Osteocyte (in vitro differentiated cells): ENCODE results near the gene BAG5. TPM values are rescaled to one million over a fixed set of nuclear protein-coding genes. Genes with fewer than 3 reads are reported as not detected.
"Not testable (repeated sequence)": the region's sequence is repeated elsewhere in the genome, so short reads cannot be mapped to it uniquely, and the experiment has no call there.

Experiments
- DNase-seq: peaks from one replicate; pipeline ENCODE4 v3.0.0; 2021; ENCODE audit warnings: mixed read lengths; ENCODE audit not compliant: unreplicated experiment; ENCODE audit errors: extremely low spot score
- H3K27ac Mint-ChIP-seq: one replicate; pipeline ENCODE4 v1.8.0; 2021; ENCODE audit warnings: mild to moderate bottlenecking, mixed read lengths; ENCODE audit not compliant: unreplicated experiment
- H3K27me3 Mint-ChIP-seq: one replicate; pipeline ENCODE4 v1.8.0; 2021; ENCODE audit warnings: mixed read lengths; ENCODE audit not compliant: unreplicated experiment
- H3K36me3 Mint-ChIP-seq: one replicate; pipeline ENCODE4 v1.8.0; 2021; ENCODE audit warnings: mixed read lengths; ENCODE audit not compliant: unreplicated experiment
- H3K4me1 Mint-ChIP-seq: one replicate; pipeline ENCODE4 v1.8.0; 2021; ENCODE audit warnings: mixed read lengths; ENCODE audit not compliant: unreplicated experiment
- H3K4me3 Mint-ChIP-seq: one replicate; pipeline ENCODE4 v1.8.0; 2021; ENCODE audit warnings: mild to moderate bottlenecking, moderate library complexity, mixed read lengths; ENCODE audit not compliant: unreplicated experiment
- H3K9me3 Mint-ChIP-seq: one replicate; pipeline ENCODE4 v1.8.0; 2021; ENCODE audit warnings: mixed read lengths; ENCODE audit not compliant: unreplicated experiment
- CTCF ChIP-seq: fragments of 200-600 bp; sonication (generic); IDR thresholded peaks from 2 replicates; pipeline ENCODE4 v1.5.0; 2021; ENCODE audit warnings: antibody characterized with exemption, mild to moderate bottlenecking, moderate library complexity
- total RNA-seq: library from RNA; stranded (reverse); gene quantifications from 2 replicates; pipeline ENCODE4 v1.2.1, GENCODE V29; 2021

BAG5 gene
- total RNA-seq, 1 donor from 2014 or later = 21.9 TPM

DNA sequence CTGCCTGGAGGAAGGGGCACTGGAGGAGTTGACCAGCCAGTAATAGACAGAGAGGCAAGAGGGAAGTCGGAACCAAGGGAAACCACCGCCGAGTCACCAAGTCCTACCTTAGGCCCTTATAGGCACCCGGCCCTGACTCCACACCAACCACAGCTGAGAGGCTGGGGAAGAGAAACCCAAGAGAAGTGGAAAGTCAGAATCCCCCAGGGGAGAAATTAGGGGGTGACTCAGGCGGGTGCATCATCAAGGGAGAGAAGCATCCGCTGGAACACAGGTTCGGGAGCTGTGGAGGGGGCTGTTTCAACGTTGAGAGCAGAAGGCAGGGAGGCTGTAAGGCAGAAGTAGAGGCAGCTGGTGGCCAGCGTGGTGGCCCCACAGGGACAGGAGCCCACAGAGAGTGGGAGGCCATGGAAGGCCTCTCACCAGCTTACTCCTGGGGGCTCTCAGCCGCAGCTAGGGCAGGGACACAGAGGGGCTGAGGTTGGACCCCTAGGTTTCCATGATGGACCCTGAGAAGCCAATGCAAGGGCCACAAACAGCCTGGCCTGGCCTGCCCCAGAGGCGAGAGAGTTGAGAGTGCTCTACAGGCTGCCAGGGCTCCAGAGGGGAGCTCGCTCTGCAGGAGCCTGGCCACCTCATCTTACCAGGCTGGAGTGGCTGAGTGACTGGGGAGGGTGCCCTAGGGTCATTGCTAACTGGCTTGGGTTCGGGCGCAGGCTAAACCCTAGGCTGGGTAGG lies 34.9 kb downstream of the BAG5 start:
- Mint-ChIP-seq H3K4me1 (peaks cover 39% of the 10 kb centered on the region), H3K4me3 (peak overlapping the region; percentile 94), H3K9me3 (no peaks in the 10 kb centered on the region), H3K36me3 (no peaks in the 10 kb centered on the region), H3K27ac (peak overlapping the region; percentile 99), H3K27me3 (peaks cover 4% of the 10 kb centered on the region)
- DNase-seq = no peak
- no peak for TF ChIP-seq CTCF

- H3K9me3 Mint-ChIP-seq = no peaks in the 10 kb centered on the region
- TF ChIP-seq CTCF = no peak
Measured at GRCh38 chr14:103526914-103527248, 35.6 kb downstream of the BAG5 start.

DNA sequence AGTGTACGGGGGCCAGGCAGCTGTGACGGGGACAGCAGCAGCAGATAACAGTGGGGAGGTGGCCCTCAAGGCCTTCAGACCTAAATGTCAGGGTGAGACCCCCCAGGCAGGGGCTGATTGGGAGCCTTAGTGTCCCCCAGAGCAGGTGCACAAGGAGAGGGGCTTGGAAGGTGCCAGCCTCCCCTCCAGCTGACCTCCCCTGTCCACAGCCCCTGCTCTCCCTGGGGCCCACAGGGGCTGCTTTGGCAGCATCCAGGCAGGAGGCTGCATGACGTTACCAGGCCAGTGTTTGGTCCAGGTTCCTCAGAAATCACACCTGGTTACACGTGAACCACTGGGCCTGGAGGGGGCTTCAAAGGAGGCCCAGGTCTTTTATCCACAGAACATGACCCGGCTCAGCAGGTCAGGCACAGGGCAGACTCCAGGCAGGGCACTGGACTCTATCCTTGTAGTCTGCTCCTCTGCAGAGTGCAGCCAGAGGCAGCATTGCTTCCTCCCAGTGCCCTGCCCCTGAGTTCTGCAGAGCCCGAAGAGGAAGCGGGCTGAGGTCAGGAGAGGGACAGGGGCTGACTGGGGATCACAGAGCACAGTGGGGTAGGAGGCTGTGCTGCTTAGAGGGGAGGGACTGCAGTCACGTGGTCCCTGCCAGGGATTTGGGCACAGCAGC lies 36.1 kb downstream of the BAG5 start:
- peaks cover 37% of the 10 kb centered on the region for H3K4me1 Mint-ChIP-seq
- DNase-seq = no peak
- no peak for TF ChIP-seq CTCF

More at GRCh38 chr14:103526914-103527248, 35.6 kb downstream of the BAG5 start:
- peaks cover 39% of the 10 kb centered on the region for H3K4me1 Mint-ChIP-seq
- H3K36me3 Mint-ChIP-seq = no peaks in the 10 kb centered on the region
- peaks cover 4% of the 10 kb centered on the region for H3K27me3 Mint-ChIP-seq
- peak overlapping the region; percentile 62 for H3K27ac Mint-ChIP-seq
- H3K4me3 Mint-ChIP-seq = no peak overlapping the region
- DNase-seq = no peak

DNA sequence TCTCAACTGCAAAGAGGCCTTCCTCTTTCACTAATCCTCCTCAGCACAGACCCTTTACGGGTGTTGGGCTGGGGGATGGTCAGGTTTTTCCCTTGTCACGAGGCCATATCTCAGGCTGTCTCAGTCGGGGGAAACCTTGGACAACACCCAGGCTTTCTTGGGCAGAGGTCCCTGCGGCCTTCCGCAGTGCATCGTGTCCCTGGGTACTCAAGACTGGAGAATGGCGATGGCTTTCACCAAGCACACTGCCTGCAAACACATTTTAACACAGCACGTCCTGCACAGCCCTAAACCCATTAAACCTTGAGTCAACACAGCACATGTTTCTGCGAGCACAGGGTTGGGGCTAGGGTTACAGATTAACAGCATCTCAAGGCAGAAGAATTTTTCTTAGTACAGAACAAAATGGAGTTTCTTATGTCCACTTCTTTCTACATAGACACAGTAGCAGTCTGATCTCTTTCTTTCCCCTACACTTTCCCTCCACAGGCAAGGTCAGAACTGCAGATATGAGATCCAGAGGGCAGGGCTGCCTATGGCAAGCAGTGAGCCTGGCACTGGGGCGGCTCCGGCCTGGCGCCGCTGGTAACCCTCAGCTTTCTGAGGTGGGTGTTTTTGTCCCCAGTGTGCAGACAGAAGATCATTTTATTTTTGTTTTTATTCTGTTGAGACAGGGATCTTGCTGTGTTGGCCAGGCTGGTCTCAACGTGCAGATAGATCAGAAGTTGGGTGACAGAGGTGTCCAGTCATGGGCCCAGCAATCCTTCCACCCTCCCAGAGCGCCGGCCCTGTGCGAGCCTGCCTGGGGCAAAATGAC lies 36.8 kb downstream of the BAG5 start:
- H3K4me3 Mint-ChIP-seq, H3K36me3 Mint-ChIP-seq, H3K27ac Mint-ChIP-seq, H3K27me3 Mint-ChIP-seq, DNase-seq, H3K9me3 Mint-ChIP-seq: not testable (repeated sequence)
- peaks cover 34% of the 10 kb centered on the region for H3K4me1 Mint-ChIP-seq

More for the DNA sequence above, 36.1 kb downstream of the BAG5 start:
- H3K27me3 Mint-ChIP-seq = peaks cover 4% of the 10 kb centered on the region
- H3K27ac Mint-ChIP-seq = no peak overlapping the region
- no peaks in the 10 kb centered on the region for H3K36me3 Mint-ChIP-seq
- no peaks in the 10 kb centered on the region for H3K9me3 Mint-ChIP-seq
- H3K4me3 Mint-ChIP-seq = no peak overlapping the region

DNA sequence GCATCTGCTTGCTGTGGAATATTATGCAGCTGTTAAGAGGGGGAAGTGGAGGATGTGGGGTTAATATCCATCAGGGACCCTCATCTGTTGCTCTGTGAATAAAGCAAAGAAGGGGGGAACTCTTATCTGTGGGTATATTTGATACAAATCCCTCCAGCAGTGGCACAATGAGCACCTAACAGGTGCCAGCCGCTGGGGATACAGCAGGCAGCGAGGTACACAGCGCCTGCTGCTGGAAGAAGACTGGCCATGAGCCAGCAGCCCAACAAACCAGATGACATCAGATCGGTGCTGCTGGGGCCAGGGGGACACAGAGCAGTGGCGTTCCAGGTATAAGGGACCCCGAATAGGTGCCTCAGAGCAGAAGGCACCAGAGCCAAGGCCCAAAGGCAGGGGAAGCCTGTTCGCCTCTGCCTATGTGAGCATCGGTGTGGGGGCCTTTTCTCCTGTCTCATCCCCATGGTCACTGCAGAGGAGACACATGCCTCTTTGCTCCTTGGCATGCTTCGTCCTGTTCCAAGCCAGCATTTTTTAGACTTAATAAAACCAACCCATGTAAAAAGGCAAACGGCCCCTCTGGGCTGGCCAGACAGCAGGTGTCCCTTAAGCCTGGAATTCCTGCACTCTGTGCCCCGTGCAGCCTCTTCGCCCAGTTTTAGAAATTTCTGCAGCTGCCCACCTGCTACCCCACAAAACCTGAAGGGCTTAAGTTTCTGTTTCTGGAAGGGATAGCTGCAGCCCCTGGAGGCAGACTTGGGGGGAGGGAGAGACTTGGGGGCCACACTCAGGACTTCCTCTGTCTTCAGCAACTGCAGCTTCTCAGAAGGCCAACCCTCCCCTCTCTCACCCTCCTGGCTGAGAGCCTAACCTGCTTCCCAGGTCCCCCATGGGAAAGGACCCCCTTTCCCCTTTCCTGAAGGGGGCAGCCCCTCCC lies 38.2 kb downstream of the BAG5 start:
- no peak overlapping the region for H3K27ac Mint-ChIP-seq
- no peak for TF ChIP-seq CTCF
- H3K36me3 Mint-ChIP-seq = no peaks in the 10 kb centered on the region
- peaks cover 4% of the 10 kb centered on the region for H3K27me3 Mint-ChIP-seq
- no peak overlapping the region for H3K4me3 Mint-ChIP-seq
- peaks cover 33% of the 10 kb centered on the region for H3K4me1 Mint-ChIP-seq
- H3K9me3 Mint-ChIP-seq = no peaks in the 10 kb centered on the region
- no peak for DNase-seq
